Nephron (organoid): ENCODE results near the gene CDIP1.

Experiments used
- H3K27ac Mint-ChIP-seq, 3 experiments: 2 replicates each; pipeline ENCODE4 v1.8.0; 2020; ENCODE audit warnings: mixed read lengths in 3 of 3, mild to moderate bottlenecking in 2 of 3, moderate library complexity in 1 of 3
- H3K27me3 Mint-ChIP-seq: 2 replicates; pipeline ENCODE4 v1.8.0; 2021; ENCODE audit warnings: low read depth, mild to moderate bottlenecking, moderate library complexity, mixed read lengths
- H3K36me3 Mint-ChIP-seq: 2 replicates; pipeline ENCODE4 v1.8.0; 2020; ENCODE audit warnings: low read depth, mixed read lengths
- H3K4me1 Mint-ChIP-seq: 2 replicates; pipeline ENCODE4 v1.8.0; 2020; ENCODE audit warnings: mixed read lengths
- H3K4me3 Mint-ChIP-seq, 3 experiments: 2 replicates each; pipeline ENCODE4 v1.8.0; 2020; ENCODE audit warnings: mild to moderate bottlenecking in 3 of 3, mixed read lengths in 3 of 3, moderate library complexity in 2 of 3
- H3K9me3 Mint-ChIP-seq: 2 replicates; pipeline ENCODE4 v1.8.0; 2020; ENCODE audit warnings: mixed read lengths
- TF ChIP-seq, protein P1 (sequence below), 3 experiments: fragments of 200-600 bp; sonication (generic); IDR thresholded peaks; one replicate each; pipeline ENCODE4 v1.5.0; 2021; ENCODE audit warnings: antibody characterized with exemption in 3 of 3; ENCODE audit not compliant: unreplicated experiment in 3 of 3

Gene CDIP1

DNA sequence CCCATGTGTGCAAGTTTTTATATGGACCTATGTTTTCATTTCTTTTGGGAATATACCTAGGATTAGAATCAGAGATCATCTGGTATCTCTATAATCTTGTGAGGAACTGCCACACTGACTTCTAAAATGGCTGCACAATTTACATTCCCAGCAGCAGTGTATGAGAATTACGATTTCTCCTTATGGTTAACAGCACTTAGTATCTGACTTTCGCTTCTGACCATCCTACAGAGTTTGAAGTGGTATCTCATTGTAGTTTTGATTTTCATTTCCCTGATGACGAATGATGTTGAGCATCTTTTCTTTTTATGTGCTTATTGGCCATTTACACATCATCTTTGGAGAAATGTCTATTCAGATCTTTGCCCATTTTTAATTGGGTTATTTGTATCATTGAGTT, 27.6 kb upstream of the CDIP1 start:
- H3K4me3 Mint-ChIP-seq, result no peak overlapping the region
- TF ChIP-seq, protein P1, sequence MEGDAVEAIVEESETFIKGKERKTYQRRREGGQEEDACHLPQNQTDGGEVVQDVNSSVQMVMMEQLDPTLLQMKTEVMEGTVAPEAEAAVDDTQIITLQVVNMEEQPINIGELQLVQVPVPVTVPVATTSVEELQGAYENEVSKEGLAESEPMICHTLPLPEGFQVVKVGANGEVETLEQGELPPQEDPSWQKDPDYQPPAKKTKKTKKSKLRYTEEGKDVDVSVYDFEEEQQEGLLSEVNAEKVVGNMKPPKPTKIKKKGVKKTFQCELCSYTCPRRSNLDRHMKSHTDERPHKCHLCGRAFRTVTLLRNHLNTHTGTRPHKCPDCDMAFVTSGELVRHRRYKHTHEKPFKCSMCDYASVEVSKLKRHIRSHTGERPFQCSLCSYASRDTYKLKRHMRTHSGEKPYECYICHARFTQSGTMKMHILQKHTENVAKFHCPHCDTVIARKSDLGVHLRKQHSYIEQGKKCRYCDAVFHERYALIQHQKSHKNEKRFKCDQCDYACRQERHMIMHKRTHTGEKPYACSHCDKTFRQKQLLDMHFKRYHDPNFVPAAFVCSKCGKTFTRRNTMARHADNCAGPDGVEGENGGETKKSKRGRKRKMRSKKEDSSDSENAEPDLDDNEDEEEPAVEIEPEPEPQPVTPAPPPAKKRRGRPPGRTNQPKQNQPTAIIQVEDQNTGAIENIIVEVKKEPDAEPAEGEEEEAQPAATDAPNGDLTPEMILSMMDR (IDR thresholded peaks at IDR 0.05; ENCODE audit: unreplicated experiment in 3 of 3), result no peak
- no peak overlapping the region for H3K27ac Mint-ChIP-seq
- H3K27me3 Mint-ChIP-seq, result no peaks in the 10 kb centered on the region
- H3K36me3 Mint-ChIP-seq, result no peaks in the 10 kb centered on the region
- no peaks in the 10 kb centered on the region for H3K4me1 Mint-ChIP-seq
- H3K9me3 Mint-ChIP-seq, result no peaks in the 10 kb centered on the region

DNA sequence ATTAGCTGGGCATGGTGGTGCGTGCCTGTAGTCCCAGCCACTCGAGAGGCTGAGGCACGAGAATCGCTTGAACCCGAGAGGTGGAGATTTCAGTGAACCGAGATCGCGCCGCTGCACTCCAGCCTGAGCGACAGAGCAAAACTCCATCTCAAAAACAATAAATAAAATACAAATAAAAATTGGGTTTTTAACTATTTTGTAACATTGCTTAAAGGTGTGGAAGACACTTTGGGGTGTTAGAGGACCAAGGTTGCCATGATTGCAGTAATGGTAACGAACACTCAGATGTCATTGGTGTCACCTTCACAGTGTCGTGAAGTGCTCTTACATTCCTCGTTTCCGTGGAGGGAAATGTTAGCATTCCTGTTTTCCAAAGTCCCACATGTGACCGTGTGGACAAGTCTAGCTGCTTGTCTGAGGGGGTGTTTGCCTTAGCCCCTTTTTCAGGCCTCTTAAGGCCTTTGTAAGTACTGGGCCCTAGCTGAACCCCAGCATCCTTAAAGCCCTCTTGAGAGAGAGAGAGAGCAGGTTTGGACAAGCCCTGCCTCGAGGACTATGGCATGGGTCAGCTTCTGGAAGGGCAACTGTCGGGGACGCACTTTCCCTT, 26.2 kb upstream of the CDIP1 start:
- Mint-ChIP-seq H3K36me3 (no peaks in the 10 kb centered on the region), H3K9me3 (no peaks in the 10 kb centered on the region), H3K4me3 (no peak overlapping the region), H3K27ac (no peak overlapping the region), H3K27me3 (no peaks in the 10 kb centered on the region), H3K4me1 (no peaks in the 10 kb centered on the region)
- TF ChIP-seq, protein P1 (IDR thresholded peaks at IDR 0.05; ENCODE audit: unreplicated experiment in 3 of 3), result no peak

DNA sequence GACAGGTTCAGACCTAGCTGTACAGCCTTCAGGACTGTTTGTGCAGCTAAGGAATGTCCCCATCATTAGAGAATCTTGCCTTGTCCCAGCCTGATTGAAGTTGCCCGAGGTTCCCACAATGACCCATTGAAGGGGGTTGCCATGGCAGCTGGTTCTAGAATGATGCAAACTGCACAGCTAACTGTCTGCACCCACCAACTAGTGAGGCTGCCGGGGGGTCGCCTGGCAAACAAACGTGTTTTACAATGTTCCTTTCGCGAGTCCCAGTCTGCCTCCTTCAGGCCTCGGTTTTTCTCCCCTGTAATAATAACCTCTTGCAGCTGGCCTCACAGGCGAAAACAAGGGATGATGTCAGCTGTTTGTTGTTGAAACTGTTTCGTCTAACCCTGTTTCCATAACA, 23.0 kb upstream of the CDIP1 start:
- no peaks in the 10 kb centered on the region for H3K9me3 Mint-ChIP-seq
- no peak overlapping the region for H3K4me3 Mint-ChIP-seq
- no peaks in the 10 kb centered on the region for H3K36me3 Mint-ChIP-seq
- no peaks in the 10 kb centered on the region for H3K4me1 Mint-ChIP-seq
- H3K27ac Mint-ChIP-seq, result no peak overlapping the region
- TF ChIP-seq, protein P1 (IDR thresholded peaks at IDR 0.05; ENCODE audit: unreplicated experiment in 3 of 3), result no peak
- peaks cover 5% of the 10 kb centered on the region for H3K27me3 Mint-ChIP-seq

DNA sequence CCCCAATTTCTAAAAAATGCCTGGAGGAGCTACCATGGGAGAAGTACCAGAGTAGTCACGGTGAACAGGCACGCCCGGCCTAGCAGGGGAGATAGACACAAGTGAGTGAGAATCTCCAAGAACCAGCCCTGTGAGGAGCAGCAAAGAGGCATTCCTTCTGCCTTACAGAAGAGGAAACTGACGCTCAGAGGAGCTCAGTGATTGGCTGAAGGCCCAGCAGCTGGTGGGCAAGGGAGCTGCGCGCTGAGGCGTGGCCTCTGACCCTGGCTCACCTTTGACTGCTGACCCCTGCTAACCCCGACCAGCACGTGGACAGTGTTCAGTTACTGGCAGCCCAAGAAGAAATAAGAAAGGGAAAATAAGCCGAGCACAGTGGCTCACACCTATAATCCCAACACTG, 19.4 kb upstream of the CDIP1 start:
- Mint-ChIP-seq H3K4me3 (no peak overlapping the region), H3K27me3 (peaks cover 9% of the 10 kb centered on the region), H3K27ac (no peak overlapping the region), H3K4me1 (peaks cover 2% of the 10 kb centered on the region), H3K9me3 (no peaks in the 10 kb centered on the region), H3K36me3 (no peaks in the 10 kb centered on the region)
- TF ChIP-seq, protein P1 (IDR thresholded peaks at IDR 0.05; ENCODE audit: unreplicated experiment in 3 of 3), result no peak

DNA sequence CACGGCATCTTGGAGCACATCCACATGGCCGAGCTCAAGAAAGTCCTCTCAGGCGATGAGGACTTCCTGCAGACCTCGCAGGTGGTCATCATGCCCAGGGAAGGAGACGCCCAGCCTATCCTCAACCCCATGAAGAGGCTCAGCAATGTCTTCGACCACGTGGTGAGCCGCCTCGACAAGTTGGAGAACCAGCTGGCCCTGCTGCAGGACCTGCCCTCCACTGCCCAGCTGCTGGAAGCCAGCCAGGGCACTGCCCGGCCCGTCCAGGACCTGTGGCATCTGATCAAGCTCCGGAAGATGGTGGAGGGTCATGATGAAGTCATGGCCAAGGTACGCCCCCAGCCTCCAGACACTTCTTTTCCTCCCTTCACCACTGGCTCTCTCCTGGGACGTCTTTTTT, 18.0 kb upstream of the CDIP1 start:
- Mint-ChIP-seq H3K4me3 (no peak overlapping the region), H3K9me3 (no peaks in the 10 kb centered on the region), H3K4me1 (peaks cover 9% of the 10 kb centered on the region), H3K27ac (no peak overlapping the region), H3K27me3 (peaks cover 9% of the 10 kb centered on the region), H3K36me3 (no peaks in the 10 kb centered on the region)
- TF ChIP-seq, protein P1 (IDR thresholded peaks at IDR 0.05; ENCODE audit: unreplicated experiment in 3 of 3), result no peak

DNA sequence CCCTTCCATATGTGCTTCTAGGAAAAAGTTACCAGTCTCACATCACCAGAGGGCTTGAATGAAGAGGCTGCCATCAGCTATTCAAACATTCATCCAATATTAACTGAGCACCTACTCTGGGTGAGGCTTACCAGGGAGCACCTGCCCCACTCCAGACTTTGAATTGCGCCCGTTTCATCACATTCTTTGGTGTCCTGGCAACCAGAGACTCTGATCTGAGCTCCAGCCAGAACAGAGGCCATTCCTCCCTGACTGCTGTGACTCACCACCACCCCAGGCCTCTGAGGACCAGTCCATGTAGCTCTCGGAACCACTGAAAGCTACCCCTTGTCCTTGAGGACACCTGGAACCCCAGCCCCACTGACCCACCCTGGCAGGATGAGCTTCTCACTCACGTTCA, 17.5 kb upstream of the CDIP1 start, which contains the start of gene C16orf96:
C16orf96 (plus strand) TSS at position 229 of the 400 bp plus-strand sequence; CDS start at position 379, 150 bp downstream.
- Mint-ChIP-seq H3K4me1 (peaks cover 9% of the 10 kb centered on the region), H3K36me3 (no peaks in the 10 kb centered on the region), H3K27ac (no peak within 1 kb of the TSS), H3K4me3 (no peak within 1 kb of the TSS), H3K27me3 (peaks cover 9% of the 10 kb centered on the region), H3K9me3 (no peaks in the 10 kb centered on the region)
- TF ChIP-seq, protein P1 (IDR thresholded peaks at IDR 0.05; ENCODE audit: unreplicated experiment in 3 of 3), result no peak
